K562 (cell line): ENCODE results near the gene AP3S1.

Source experiments
- CHD1 ChIP-seq: fragments of 200-600 bp; sonication (generic); IDR thresholded peaks from one replicate; pipeline ENCODE4 v1.6.1; 2012; ENCODE audit warnings: mild to moderate bottlenecking, moderate library complexity, low read length, inconsistent platforms
- EGR1 ChIP-seq: fragments of 450-650 bp; conservative IDR thresholded peaks from 2 replicates; pipeline ENCODE4 v1.6.1; 2017; ENCODE audit warnings: mild to moderate bottlenecking
- EP300 ChIP-seq: IDR thresholded peaks from 2 replicates; pipeline ENCODE4 v1.6.1; 2012; ENCODE audit warnings: low read length, improper control_type of control experiment
- HMGN3 ChIP-seq: IDR thresholded peaks from 2 replicates; pipeline ENCODE4 v1.6.1; 2011; ENCODE audit warnings: borderline replicate concordance, low read depth, mild to moderate bottlenecking, mixed read lengths, low read length; ENCODE audit not compliant: insufficient read length; ENCODE audit errors: extremely low read depth
- IRF2 ChIP-seq: sonication (generic); formaldehyde crosslinking; IDR thresholded peaks from 2 replicates; pipeline ENCODE4 v1.8.1; 2022; ENCODE audit warnings: mild to moderate bottlenecking, missing genetic modification reagents
- IRF9 ChIP-seq: fragments of 450-650 bp; IDR thresholded peaks from 2 replicates; pipeline ENCODE4 v1.6.1; 2016; ENCODE audit warnings: missing biosample characterization, missing genetic modification characterization
- JUNB ChIP-seq: fragments of 450-650 bp; formaldehyde crosslinking; conservative IDR thresholded peaks from 2 replicates; pipeline ENCODE4 v1.4.0; 2020; ENCODE audit warnings: mild to moderate bottlenecking
- RBM39 ChIP-seq: fragments of 200-400 bp; formaldehyde crosslinking; optimal IDR thresholded peaks from 2 replicates; pipeline ENCODE3; 2018; ENCODE audit warnings: low read depth, low read length
- SRF ChIP-seq, 2 experiments: fragments of 250-450, 450-650 bp in 1 of 2; sonication (Bioruptor Pico) in 1 of 2; sonication (generic) in 1 of 2; formaldehyde crosslinking; IDR thresholded peaks; 2 replicates each; pipeline versions ENCODE4 v1.5.0 to v1.5.1; 2020 to 2022; ENCODE audit warnings: mild to moderate bottlenecking in 1 of 2, missing genetic modification reagents in 1 of 2
- XRCC5 ChIP-seq: fragments of 200-400 bp; formaldehyde crosslinking; IDR thresholded peaks from 2 replicates; pipeline ENCODE4 v1.6.1; 2017; ENCODE audit warnings: low read depth, mild to moderate bottlenecking, low read length
- ZEB2 ChIP-seq: fragments of 450-650 bp; IDR thresholded peaks from 2 replicates; pipeline ENCODE4 v1.6.1; 2016
- TF ChIP-seq, protein P1 (sequence below), 3 experiments: IDR thresholded peaks in 2 of 3; conservative IDR thresholded peaks in 1 of 3; 2 replicates each; pipeline ENCODE4 v1.5.1; 2011 to 2012; ENCODE audit warnings: low read length in 3 of 3, mild to moderate bottlenecking in 3 of 3, control low read depth in 2 of 3, improper control_type of control experiment in 1 of 3, inconsistent platforms in 1 of 3, low read depth in 1 of 3, mixed read lengths in 1 of 3, moderate library complexity in 1 of 3; ENCODE audit not compliant: insufficient read depth in 2 of 3

DNA sequence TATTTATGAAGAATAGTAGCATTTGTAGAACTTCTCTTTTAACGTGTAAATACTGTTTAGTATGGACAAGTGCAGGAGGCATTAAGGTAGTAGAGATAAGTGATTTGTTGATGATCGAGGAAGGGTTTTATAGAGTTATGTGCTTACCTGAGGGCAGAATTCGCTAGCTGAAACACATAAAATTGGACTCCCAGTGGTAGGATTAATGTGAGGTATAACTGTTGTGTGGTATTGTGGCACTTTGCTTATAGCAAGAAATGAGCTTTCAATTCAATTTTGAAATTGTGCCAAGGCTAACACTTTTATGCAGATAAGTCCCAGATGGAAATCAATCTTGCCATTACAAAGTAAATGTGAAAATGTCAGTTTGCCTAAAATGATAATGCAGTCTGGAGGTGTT, 1.2 kb downstream of the AP3S1 start:
- TF ChIP-seq EP300 (no peak), XRCC5 (no peak), JUNB (CRISPR knock-in tag) (no peak), RBM39 (no peak), HMGN3 (no peak), IRF2 (no peak), ZEB2 (no peak), IRF9 (no peak), EGR1 (no peak), SRF (CRISPR knock-in tag; IDR thresholded peaks at IDR 0.05) (no peak), CHD1 (no peak)
- TF ChIP-seq, protein P1, sequence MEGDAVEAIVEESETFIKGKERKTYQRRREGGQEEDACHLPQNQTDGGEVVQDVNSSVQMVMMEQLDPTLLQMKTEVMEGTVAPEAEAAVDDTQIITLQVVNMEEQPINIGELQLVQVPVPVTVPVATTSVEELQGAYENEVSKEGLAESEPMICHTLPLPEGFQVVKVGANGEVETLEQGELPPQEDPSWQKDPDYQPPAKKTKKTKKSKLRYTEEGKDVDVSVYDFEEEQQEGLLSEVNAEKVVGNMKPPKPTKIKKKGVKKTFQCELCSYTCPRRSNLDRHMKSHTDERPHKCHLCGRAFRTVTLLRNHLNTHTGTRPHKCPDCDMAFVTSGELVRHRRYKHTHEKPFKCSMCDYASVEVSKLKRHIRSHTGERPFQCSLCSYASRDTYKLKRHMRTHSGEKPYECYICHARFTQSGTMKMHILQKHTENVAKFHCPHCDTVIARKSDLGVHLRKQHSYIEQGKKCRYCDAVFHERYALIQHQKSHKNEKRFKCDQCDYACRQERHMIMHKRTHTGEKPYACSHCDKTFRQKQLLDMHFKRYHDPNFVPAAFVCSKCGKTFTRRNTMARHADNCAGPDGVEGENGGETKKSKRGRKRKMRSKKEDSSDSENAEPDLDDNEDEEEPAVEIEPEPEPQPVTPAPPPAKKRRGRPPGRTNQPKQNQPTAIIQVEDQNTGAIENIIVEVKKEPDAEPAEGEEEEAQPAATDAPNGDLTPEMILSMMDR (IDR thresholded peaks at IDR 0.05 in 2 of 3, conservative IDR thresholded peaks at IDR 0.05 in 1 of 3; ENCODE audit: insufficient read depth in 2 of 3, low read depth in 1 of 3, low read length in 3 of 3) = no peak
